SK-N-SH treated with all-trans-retinoic acid at 6 μM for 48 hours (cell line): Measurements from ENCODE around the gene GNPAT.

Experiments
- ATAC-seq: fragments of 200-7000 bp; cut with Tn5 transposase; 3 replicates; pipeline ENCODE4 v1.9.1; 2020; ENCODE audit warnings: mild to moderate bottlenecking, moderate library complexity
- ARNTL ChIP-seq: fragments of 450-650 bp; formaldehyde crosslinking; IDR thresholded peaks from 2 replicates; pipeline ENCODE4 v1.5.0; 2020; ENCODE audit warnings: low read depth, mild to moderate bottlenecking, moderate library complexity, borderline replicate concordance
- BACH2 ChIP-seq: fragments of 250-450 bp; sonication (Bioruptor Pico); IDR thresholded peaks from 2 replicates; pipeline ENCODE4 v1.9.0; 2021; ENCODE audit warnings: mild to moderate bottlenecking, borderline replicate concordance
- CSDC2 ChIP-seq: fragments of 250-450 bp; sonication (Bioruptor Pico); IDR thresholded peaks from 2 replicates; pipeline ENCODE4 v1.5.0; 2020; ENCODE audit warnings: mild to moderate bottlenecking, moderate library complexity
- ESRRG ChIP-seq: fragments of 250-450 bp; sonication (Bioruptor Pico); IDR thresholded peaks from 2 replicates; pipeline ENCODE4 v1.6.1; 2021; ENCODE audit warnings: mild to moderate bottlenecking
- GLIS3 ChIP-seq: fragments of 250-450 bp; sonication (Bioruptor Pico); IDR thresholded peaks from 2 replicates; pipeline ENCODE4 v1.5.0; 2020; ENCODE audit warnings: mild to moderate bottlenecking, moderate library complexity
- OSR1 ChIP-seq: fragments of 250-450 bp; sonication (Bioruptor Pico); IDR thresholded peaks from 2 replicates; pipeline ENCODE4 v1.8.0; 2022; ENCODE audit warnings: moderate library complexity, mild to moderate bottlenecking, inconsistent platforms
- PPARA ChIP-seq: fragments of 250-450 bp; sonication (Bioruptor Pico); IDR thresholded peaks from 2 replicates; pipeline ENCODE4 v1.5.0; 2020; ENCODE audit warnings: mild to moderate bottlenecking, borderline replicate concordance
- RARB ChIP-seq: fragments of 250-450 bp; sonication (Bioruptor Pico); IDR thresholded peaks from 2 replicates; pipeline ENCODE4 v1.8.0; 2021; ENCODE audit warnings: mild to moderate bottlenecking, moderate library complexity
- SNAI2 ChIP-seq: fragments of 250-450 bp; sonication (Bioruptor Pico); IDR thresholded peaks from 2 replicates; pipeline ENCODE4 v1.5.0; 2020; ENCODE audit warnings: mild to moderate bottlenecking, moderate library complexity
- TCF4 ChIP-seq: fragments of 250-450 bp; sonication (Bioruptor Pico); IDR thresholded peaks from 2 replicates; pipeline ENCODE4 v1.8.0; 2021; ENCODE audit warnings: mild to moderate bottlenecking, moderate library complexity, borderline replicate concordance
- TOX ChIP-seq: fragments of 250-450 bp; sonication (Bioruptor Pico); IDR thresholded peaks from 2 replicates; pipeline ENCODE4 v1.8.0; 2021; ENCODE audit warnings: mild to moderate bottlenecking, moderate library complexity, borderline replicate concordance
- ZC3H10 ChIP-seq: fragments of 250-450 bp; sonication (Bioruptor Pico); IDR thresholded peaks from 2 replicates; pipeline ENCODE4 v1.5.1; 2021; ENCODE audit warnings: mild to moderate bottlenecking, moderate library complexity
- ZFP3 ChIP-seq: fragments of 250-450 bp; sonication (Bioruptor Pico); IDR thresholded peaks from 2 replicates; pipeline ENCODE4 v1.5.0; 2020; ENCODE audit warnings: mild to moderate bottlenecking, moderate library complexity
- ZFP30 ChIP-seq: fragments of 450-650 bp; formaldehyde crosslinking; IDR thresholded peaks from 2 replicates; pipeline ENCODE4 v1.5.0; 2022; ENCODE audit warnings: mild to moderate bottlenecking, moderate library complexity
- ZNF565 ChIP-seq: fragments of 450-650 bp; formaldehyde crosslinking; conservative IDR thresholded peaks from 2 replicates; pipeline ENCODE4 v1.5.0; 2020; ENCODE audit warnings: low read depth, mild to moderate bottlenecking, moderate library complexity
- ZNF70 ChIP-seq: fragments of 450-650 bp; formaldehyde crosslinking; IDR thresholded peaks from 2 replicates; pipeline ENCODE4 v1.5.0; 2020; ENCODE audit warnings: mild to moderate bottlenecking, moderate library complexity
- ZNF8 ChIP-seq: fragments of 450-650 bp; formaldehyde crosslinking; IDR thresholded peaks from 2 replicates; pipeline ENCODE4 v1.5.0; 2020; ENCODE audit warnings: mild to moderate bottlenecking, moderate library complexity
- TF ChIP-seq, protein P1 (sequence below): fragments of 250-450 bp; sonication (Bioruptor Pico); IDR thresholded peaks from 2 replicates; pipeline ENCODE4 v1.5.1; 2021; ENCODE audit warnings: mild to moderate bottlenecking, moderate library complexity
- TF ChIP-seq, protein P2 (sequence below): fragments of 250-450 bp; sonication (Bioruptor Pico); IDR thresholded peaks from 2 replicates; pipeline ENCODE4 v1.8.0; 2020; ENCODE audit warnings: mild to moderate bottlenecking, moderate library complexity, borderline replicate concordance
- TF ChIP-seq, protein P3 (sequence below): fragments of 250-450 bp; sonication (Bioruptor Pico); IDR thresholded peaks from 2 replicates; pipeline ENCODE4 v1.5.1; 2020; ENCODE audit warnings: low read depth, mild to moderate bottlenecking, moderate library complexity
- TF ChIP-seq, protein P4 (sequence below): fragments of 250-450 bp; sonication (Bioruptor Pico); IDR thresholded peaks from 2 replicates; pipeline ENCODE4 v1.8.0; 2021; ENCODE audit warnings: low read depth, mild to moderate bottlenecking, moderate library complexity, borderline replicate concordance
- TF ChIP-seq, protein P5 (sequence below): fragments of 250-450 bp; sonication (Bioruptor Pico); IDR thresholded peaks from 2 replicates; pipeline ENCODE4 v1.5.0; 2020; ENCODE audit warnings: mild to moderate bottlenecking, moderate library complexity

The GNPAT gene

DNA sequence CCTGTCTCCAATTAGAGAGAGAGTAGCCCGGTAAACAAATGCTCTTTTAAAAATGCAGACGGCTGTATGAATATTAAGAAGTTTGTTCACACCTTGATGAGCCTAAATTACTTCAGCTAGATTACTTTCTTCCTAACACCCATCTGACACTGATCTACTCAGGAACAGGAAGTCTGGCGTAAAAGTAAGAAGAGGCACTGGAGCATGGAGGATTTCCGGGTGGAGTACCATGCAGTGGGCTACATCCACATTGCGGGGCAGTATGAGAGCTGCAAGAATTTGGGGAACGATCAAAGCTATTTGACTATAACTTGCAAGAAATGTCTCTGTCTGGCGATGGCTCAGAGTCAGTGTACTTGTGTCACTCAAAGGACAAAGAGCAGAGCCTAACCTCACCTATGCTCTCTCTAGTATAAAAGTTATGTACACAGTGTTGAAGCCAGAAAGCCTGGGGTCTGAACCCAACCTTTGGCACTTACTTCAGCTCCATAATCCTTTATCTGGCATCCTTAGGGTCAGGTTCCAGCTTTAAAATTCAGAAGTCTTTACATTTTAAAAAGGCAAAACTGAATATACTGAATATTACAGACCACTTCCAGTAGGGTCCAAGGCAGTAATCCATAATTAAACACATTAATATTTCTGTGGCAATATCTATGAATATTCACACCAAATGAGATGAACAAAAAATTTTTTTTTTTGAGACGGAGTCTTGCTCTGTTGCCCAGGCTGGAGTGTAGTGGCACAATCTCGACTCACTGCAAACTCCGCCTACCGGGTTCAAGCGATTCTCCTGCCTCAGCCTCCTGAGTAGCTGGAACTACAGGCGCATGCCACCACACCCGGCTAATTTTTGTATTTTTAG lies 7.9 kb upstream of the GNPAT start:
- no peak for TF ChIP-seq RARB
- TF ChIP-seq, protein P1, sequence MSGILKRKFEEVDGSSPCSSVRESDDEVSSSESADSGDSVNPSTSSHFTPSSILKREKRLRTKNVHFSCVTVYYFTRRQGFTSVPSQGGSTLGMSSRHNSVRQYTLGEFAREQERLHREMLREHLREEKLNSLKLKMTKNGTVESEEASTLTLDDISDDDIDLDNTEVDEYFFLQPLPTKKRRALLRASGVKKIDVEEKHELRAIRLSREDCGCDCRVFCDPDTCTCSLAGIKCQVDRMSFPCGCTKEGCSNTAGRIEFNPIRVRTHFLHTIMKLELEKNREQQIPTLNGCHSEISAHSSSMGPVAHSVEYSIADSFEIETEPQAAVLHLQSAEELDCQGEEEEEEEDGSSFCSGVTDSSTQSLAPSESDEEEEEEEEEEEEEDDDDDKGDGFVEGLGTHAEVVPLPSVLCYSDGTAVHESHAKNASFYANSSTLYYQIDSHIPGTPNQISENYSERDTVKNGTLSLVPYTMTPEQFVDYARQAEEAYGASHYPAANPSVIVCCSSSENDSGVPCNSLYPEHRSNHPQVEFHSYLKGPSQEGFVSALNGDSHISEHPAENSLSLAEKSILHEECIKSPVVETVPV (CRISPR knock-in tag): no peak
- ATAC-seq: no peak

DNA sequence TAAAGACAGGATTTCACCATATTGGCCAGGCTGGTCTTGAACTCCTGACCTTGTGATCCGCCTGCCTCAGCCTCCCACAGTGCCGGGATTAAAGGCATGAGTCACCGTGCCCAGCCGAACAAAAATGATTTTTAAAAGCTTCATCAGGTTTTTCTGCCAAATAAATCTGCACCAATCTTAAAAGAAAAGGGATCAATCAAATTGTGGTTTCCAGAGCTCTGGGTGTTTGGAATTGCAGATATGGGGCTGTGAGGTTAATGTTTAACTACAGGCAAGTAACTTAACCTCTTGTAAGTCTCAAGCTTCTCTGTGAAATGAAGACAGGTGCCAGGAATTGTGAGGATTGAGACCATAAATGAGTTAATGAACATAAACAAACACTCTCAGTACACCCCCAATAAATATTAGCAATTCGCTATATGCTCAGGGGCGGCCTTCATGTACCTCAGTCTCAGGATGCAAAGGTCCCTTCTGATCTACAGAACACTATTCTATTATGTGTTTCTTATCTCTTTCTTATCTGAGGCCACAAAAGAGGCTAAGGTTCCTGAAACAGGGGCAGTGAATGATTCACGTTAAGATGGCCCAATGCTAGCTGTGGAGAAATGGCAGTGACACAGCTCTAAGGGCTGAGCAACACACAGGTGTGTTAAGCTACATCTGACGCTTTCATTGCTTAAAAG lies 7.1 kb upstream of the GNPAT start:
- no peak for TF ChIP-seq ARNTL (CRISPR knock-in tag)
- no peak for TF ChIP-seq ZNF8 (CRISPR knock-in tag)
- TF ChIP-seq CSDC2 (CRISPR knock-in tag): no peak
- TF ChIP-seq, protein P1 (CRISPR knock-in tag): no peak
- TF ChIP-seq SNAI2 (CRISPR knock-in tag): no peak
- TF ChIP-seq, protein P2, sequence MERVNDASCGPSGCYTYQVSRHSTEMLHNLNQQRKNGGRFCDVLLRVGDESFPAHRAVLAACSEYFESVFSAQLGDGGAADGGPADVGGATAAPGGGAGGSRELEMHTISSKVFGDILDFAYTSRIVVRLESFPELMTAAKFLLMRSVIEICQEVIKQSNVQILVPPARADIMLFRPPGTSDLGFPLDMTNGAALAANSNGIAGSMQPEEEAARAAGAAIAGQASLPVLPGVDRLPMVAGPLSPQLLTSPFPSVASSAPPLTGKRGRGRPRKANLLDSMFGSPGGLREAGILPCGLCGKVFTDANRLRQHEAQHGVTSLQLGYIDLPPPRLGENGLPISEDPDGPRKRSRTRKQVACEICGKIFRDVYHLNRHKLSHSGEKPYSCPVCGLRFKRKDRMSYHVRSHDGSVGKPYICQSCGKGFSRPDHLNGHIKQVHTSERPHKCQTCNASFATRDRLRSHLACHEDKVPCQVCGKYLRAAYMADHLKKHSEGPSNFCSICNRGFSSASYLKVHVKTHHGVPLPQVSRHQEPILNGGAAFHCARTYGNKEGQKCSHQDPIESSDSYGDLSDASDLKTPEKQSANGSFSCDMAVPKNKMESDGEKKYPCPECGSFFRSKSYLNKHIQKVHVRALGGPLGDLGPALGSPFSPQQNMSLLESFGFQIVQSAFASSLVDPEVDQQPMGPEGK: no peak
- no peak for ATAC-seq

DNA sequence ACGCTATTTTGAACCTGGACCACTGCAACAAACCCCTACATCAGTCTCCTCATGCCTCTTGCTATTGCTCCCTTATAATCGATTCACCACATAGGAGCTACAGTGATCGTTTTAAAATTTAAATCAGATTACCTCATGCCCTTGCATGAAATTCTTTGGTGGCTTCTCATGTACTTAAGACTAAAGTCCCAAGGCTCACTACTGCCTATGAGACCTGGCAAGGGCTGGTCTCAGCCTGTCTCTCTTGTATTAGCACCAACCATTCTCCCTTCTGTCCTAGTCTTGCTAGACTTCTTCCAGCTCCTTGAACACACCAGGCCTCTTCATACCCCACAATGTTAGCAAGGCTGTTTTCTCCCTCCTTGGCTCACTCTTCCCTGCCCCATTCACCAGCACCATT lies 6.5 kb upstream of the GNPAT start:
- TF ChIP-seq, protein P3, sequence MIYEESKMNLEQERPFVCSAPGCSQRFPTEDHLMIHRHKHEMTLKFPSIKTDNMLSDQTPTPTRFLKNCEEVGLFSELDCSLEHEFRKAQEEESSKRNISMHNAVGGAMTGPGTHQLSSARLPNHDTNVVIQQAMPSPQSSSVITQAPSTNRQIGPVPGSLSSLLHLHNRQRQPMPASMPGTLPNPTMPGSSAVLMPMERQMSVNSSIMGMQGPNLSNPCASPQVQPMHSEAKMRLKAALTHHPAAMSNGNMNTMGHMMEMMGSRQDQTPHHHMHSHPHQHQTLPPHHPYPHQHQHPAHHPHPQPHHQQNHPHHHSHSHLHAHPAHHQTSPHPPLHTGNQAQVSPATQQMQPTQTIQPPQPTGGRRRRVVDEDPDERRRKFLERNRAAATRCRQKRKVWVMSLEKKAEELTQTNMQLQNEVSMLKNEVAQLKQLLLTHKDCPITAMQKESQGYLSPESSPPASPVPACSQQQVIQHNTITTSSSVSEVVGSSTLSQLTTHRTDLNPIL (CRISPR knock-in tag): no peak
- TF ChIP-seq PPARA (CRISPR knock-in tag) (no peak), RARB (no peak), ZNF70 (CRISPR knock-in tag) (no peak), ZC3H10 (CRISPR knock-in tag) (no peak), ZNF565 (CRISPR knock-in tag) (no peak), OSR1 (CRISPR knock-in tag) (no peak), ZNF8 (CRISPR knock-in tag) (no peak), BACH2 (CRISPR knock-in tag) (no peak), ZFP3 (no peak), CSDC2 (CRISPR knock-in tag) (no peak), ZFP30 (CRISPR knock-in tag) (no peak), GLIS3 (CRISPR knock-in tag) (no peak), TOX (CRISPR knock-in tag) (no peak), TCF4 (CRISPR knock-in tag) (no peak), ESRRG (CRISPR knock-in tag) (no peak)
- TF ChIP-seq, protein P1 (CRISPR knock-in tag): no peak
- TF ChIP-seq, protein P4, sequence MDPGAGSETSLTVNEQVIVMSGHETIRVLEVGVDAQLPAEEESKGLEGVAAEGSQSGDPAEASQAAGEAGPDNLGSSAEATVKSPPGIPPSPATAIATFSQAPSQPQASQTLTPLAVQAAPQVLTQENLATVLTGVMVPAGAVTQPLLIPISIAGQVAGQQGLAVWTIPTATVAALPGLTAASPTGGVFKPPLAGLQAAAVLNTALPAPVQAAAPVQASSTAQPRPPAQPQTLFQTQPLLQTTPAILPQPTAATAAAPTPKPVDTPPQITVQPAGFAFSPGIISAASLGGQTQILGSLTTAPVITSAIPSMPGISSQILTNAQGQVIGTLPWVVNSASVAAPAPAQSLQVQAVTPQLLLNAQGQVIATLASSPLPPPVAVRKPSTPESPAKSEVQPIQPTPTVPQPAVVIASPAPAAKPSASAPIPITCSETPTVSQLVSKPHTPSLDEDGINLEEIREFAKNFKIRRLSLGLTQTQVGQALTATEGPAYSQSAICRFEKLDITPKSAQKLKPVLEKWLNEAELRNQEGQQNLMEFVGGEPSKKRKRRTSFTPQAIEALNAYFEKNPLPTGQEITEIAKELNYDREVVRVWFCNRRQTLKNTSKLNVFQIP (CRISPR knock-in tag): no peak
- TF ChIP-seq, protein P5, sequence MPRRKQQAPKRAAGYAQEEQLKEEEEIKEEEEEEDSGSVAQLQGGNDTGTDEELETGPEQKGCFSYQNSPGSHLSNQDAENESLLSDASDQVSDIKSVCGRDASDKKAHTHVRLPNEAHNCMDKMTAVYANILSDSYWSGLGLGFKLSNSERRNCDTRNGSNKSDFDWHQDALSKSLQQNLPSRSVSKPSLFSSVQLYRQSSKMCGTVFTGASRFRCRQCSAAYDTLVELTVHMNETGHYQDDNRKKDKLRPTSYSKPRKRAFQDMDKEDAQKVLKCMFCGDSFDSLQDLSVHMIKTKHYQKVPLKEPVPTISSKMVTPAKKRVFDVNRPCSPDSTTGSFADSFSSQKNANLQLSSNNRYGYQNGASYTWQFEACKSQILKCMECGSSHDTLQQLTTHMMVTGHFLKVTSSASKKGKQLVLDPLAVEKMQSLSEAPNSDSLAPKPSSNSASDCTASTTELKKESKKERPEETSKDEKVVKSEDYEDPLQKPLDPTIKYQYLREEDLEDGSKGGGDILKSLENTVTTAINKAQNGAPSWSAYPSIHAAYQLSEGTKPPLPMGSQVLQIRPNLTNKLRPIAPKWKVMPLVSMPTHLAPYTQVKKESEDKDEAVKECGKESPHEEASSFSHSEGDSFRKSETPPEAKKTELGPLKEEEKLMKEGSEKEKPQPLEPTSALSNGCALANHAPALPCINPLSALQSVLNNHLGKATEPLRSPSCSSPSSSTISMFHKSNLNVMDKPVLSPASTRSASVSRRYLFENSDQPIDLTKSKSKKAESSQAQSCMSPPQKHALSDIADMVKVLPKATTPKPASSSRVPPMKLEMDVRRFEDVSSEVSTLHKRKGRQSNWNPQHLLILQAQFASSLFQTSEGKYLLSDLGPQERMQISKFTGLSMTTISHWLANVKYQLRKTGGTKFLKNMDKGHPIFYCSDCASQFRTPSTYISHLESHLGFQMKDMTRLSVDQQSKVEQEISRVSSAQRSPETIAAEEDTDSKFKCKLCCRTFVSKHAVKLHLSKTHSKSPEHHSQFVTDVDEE: no peak
- TF ChIP-seq, protein P2: no peak
- no peak for ATAC-seq
